Sigmoid colon (tissue), 3 donors: Measurements from ENCODE around the gene AGBL2.

ENCODE experiments used
- CTCF ChIP-seq, 4 experiments: fragments of 450-650 bp in 3 of 4; fragments of 200-600 bp in 1 of 4; IDR thresholded peaks; one replicate each; pipeline ENCODE4 v1.5.1; 2016 to 2019; ENCODE audit warnings: antibody characterized with exemption in 4 of 4, mild to moderate bottlenecking in 3 of 4, moderate library complexity in 2 of 4
- POLR2A ChIP-seq, 2 donors: fragments of 450-650 bp; IDR thresholded peaks; one replicate each; pipeline ENCODE4 v1.6.1; 2016; ENCODE audit warnings: antibody characterized with exemption in 2 of 2, mild to moderate bottlenecking in 2 of 2, moderate library complexity in 2 of 2

- TF ChIP-seq CTCF (IDR thresholded peaks at IDR 0.05) (no peak), POLR2A (IDR thresholded peaks at IDR 0.05) (no peak)
Observed at GRCh38 chr11:47691979-47692378, 23.2 kb downstream of the AGBL2 start.
